ENCODE results near the gene HOXD12.

The HOXD12 gene

DNA sequence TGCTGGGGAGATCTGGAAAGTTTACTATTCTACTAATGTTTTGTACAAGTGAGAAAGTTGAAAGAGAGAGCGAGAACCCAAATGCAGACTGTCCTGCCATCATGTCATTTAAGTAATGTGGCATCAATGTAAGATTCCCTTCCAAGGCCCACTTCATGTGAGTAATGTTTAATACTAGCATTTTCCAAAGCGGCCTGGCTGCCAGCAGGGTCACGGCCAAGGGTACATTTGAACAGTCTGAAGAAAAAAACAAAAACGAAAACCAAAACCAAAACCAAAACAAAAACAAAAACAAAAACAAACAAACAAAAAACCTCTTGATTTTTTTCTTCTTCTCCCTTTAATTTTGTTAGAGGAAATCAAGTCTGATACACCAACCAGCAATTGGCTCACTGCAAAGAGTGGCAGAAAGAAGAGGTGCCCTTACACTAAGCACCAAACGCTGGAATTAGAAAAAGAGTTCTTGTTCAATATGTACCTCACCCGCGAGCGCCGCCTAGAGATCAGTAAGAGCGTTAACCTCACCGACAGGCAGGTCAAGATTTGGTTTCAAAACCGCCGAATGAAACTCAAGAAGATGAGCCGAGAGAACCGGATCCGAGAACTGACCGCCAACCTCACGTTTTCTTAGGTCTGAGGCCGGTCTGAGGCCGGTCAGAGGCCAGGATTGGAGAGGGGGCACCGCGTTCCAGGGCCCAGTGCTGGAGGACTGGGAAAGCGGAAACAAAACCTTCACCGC lies 19.2 kb downstream of the HOXD12 start:
- no peak for DNase-seq (ENCODE audit: low read depth)

- DNase-seq (ENCODE audit: low read depth): no peak
Observed at GRCh38 chr2:176120364-176121189, 21.0 kb downstream of the HOXD12 start.

DNA sequence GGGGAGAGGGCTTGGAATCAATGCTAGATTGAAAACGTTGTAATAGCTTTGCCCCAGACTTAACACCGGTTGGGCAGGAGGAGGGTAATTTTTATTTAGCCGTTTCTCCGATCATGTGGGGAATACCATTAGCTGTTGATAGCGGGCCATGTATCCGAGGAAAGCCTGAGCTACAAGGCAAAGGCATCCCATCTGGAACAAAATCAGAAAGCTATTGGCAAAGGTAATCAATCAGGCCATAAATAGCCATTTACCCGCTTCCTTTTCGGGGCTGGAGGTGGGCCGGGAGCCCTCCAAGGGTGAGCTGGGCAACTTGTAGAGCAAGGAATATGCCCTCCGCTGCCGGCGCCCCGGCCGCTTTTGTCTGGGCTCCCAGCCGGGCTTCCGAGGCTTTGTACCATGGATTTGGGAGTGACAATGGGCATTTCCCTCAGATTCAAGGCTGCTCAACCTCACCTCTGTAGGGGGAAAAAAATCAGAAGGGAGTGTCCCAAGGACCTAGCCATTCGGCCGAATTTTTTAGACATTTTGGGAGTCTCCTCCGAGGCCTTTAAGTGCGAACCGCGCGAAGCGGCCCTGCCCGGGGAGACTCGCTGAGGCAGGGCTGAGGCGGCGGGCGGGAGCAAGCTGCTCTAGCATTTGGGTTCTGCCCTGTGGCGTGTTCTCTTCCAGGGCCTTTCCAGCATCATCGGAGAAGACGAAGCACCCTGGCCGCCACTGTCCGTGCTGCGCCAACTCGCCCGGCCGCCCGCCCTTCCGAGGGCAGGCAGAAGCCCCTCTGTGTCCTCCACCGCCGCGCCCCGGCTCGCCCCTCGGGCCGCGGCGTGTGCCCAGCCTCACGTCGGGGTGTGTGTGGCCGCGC lies 21.8 kb downstream of the HOXD12 start:
- no peak for DNase-seq (ENCODE audit: low read depth)

DNA sequence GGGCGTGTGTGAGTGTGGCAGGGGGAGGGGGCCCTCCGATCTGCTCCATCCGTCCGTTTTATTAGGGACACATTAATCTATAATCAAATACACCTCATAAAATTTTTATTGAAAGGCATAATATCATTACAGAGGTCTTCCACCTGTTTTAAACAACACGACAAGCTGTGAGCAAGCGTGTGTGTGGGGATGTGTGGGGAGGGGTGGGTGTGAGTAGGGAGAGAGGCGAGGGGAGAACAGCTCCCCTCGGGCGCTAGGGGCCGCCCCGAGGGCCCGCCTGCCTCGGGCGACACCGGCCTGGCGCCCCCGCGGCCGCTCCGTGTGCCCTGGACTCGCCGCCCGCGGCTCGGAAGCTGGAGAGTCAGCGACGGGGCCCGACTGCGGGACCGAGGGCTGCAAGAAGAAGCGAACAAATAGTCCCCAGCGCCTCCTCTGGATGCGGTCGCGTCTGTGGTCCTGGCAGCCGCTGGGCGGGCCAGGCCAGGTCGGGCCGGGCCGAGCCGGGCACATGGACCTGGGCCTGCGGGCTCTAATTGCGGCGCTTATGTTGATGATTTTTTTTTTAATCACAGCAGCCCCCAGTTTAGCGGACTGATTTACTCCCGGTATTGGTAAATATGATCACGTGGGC lies 22.6 kb downstream of the HOXD12 start:
- DNase-seq (ENCODE audit: low read depth): no peak

DNA sequence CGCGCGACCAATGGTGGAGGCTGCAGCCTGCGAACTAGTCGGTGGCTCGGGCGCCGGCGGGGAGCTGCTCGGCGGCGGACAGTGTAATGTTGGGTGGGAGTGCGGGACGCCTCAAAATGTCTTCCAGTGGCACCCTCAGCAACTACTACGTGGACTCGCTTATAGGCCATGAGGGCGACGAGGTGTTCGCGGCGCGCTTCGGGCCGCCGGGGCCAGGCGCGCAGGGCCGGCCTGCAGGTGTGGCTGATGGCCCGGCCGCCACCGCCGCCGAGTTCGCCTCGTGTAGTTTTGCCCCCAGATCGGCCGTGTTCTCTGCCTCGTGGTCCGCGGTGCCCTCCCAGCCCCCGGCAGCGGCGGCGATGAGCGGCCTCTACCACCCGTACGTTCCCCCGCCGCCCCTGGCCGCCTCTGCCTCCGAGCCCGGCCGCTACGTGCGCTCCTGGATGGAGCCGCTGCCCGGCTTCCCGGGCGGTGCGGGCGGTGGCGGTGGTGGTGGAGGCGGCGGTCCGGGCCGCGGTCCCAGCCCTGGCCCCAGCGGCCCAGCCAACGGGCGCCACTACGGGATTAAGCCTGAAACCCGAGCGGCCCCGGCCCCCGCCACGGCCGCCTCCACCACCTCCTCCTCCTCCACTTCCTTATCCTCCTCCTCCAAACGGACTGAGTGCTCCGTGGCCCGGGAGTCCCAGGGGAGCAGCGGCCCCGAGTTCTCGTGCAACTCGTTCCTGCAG lies 23.3 kb downstream of the HOXD12 start, which contains the start of gene HOXD9:
Gene HOXD9, plus strand, starts transcription at position 37 of the 728 bp plus-strand sequence. Its CDS starts 50 bp downstream, at position 87.
- no peak for DNase-seq (ENCODE audit: low read depth)

DNA sequence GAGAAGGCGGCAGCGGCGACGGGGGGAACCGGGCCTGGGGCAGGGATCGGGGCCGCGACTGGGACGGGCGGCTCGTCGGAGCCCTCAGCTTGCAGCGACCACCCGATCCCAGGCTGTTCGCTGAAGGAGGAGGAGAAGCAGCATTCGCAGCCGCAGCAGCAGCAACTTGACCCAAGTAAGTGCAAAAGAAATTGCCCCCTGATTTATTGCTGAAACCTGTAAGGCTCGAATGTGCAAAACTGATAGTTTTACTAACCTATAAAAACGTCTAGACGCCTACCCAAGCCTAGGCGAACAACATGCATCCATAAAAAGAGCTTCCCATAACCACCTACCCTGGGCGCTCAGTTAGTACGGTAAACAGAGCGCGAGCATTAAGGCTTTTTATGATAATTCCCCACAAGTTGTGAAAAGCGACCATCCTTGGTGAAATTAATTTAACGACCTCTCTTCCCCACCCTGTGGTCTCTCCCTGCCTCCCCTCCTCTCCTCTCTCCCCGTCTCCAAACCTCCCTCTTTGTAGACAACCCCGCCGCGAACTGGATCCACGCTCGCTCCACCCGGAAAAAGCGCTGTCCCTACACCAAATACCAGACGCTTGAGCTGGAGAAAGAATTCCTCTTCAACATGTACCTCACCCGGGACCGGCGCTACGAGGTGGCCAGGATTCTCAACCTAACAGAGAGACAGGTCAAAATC lies 24.0 kb downstream of the HOXD12 start:
- no peak for DNase-seq (ENCODE audit: low read depth)

GRCh38 chr2:176124110-176124946 lies 24.7 kb downstream of the HOXD12 start:
- DNase-seq (ENCODE audit: low read depth): no peak

DNA sequence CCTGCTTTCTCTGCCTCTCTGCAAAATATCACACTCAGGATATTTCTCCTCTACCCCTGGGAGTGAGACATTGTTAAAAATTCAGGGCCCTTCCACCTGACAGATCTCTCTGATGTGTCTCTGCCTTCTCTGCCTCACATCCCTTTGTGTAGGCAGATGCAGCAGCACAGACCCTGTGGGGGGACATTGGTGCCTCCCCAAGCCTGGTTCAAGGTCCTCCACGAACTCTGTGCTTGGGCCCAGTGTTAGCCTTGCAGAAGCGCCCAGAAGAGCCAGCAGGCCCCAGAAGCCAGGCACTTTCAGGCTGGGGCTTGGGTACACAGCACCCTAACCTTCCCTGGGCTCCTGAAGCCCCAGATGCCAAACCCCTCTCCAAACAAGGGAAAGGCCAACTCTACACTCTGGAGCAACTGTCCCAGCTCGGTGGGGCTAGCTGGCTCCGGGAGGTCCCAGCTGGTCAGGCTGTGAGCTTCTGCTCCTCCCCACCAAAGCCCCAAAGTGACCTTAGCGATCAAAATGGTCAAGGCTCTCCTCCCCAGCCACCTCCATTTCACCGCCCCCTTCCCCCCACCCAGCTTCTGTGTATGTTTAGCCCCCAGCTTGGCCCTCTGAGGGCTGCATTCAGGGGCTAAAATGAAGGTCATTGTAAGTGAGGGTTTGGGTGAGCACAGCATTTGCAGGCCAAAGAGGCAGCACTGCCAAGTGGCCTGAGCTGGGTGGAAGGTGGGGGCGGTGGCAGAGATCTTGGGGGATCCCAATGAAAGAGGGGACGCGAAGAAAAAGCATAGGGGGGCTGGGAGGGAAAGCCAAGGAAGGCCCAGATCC lies 25.6 kb downstream of the HOXD12 start:
- no peak for DNase-seq (ENCODE audit: low read depth)

GRCh38 chr2:176125772-176126054 lies 26.1 kb downstream of the HOXD12 start:
- DNase-seq (ENCODE audit: low read depth): no peak

DNA sequence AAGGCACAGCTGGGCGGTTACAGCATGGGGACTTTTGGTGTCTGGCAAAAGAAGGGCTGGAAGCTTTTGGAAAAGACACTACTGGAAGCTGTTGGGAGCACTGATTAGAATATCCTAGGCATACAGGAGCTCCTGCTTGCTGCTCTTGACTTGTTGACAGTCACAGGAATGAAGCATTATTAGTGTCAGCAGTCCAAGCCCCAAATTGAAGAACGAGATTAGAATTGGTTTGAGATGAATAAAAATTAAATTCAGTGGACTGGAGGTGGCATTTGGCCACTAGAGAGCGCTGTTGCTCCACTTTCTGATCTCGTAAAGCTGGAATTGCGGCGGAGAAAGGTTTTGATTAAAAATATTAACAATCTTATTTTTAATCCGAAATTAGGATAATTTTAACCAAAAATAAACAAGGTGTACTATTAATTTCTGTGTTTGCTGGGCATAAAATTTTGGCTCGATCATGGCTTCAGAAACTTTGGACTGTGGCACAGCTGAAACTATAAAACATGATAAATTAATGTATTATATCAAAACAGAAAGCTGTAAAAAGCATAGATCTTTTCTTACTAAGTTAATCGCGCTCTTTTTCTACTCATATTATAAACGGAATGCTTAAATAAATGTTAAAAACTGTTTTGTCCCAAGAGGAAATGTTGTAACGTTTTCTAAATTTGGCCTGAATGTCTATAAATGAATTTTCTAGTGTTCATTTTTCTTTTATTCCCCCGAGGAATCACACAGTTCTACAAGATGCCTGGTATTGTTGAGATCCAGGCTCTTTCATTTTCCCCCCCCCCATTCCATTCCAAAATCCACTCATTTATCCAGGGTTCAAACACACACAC lies 27.6 kb downstream of the HOXD12 start:
- peak; percentile 8 for DNase-seq (ENCODE audit: low read depth)

GRCh38 chr2:176127774-176128072 lies 28.1 kb downstream of the HOXD12 start:
- no peak for DNase-seq (ENCODE audit: low read depth)

GRCh38 chr2:176128172-176128981 lies 28.8 kb downstream of the HOXD12 start:
- DNase-seq (ENCODE audit: low read depth): no peak

DNA sequence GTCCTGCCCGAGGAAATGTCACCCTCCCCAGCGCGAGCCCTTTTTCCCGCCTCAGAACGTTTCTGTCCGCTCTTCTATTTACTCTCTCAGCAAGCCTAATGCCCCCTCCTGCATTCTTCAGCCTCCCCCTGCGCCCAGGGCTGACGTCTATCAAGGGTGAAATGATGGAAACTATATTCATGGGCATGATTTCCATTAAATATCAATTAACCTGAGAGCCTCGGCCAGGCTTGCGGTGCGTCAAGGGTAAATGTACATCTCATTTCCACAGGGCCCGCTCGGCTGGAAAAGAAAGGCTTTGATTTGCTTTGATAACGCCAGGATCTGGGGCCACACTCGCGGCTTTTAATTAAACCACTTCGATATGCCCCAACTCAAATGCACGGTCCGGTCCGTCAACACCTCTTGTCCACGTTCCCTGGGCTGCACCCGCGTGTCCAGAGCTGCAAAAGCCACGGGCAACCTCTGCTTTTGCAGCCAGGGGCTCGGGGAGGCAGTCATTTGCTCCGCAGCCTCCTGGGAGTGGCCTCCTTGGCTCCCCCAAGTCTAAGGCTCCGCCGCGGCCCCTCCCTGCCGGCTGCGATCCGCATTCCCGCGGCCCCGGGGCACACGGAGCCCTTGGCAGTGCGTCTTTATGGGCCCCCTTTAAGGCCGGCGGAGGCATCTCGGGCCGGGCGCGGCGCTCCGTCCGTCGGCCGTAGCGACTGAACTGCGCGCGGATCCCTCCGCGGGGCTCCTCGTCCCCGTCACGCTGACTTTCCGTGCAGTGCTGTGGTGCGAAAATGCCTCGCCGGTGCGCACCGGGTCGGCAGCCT lies 29.6 kb downstream of the HOXD12 start, which contains the start of gene HOXD8:
Gene HOXD8, plus strand, starts transcription at position 724 of the 815 bp plus-strand sequence. CDS start 662 bp downstream, outside the sequence.
- no peak for DNase-seq (ENCODE audit: low read depth)

GRCh38 chr2:176129813-176130146 lies 30.2 kb downstream of the HOXD12 start:
- no peak for DNase-seq (ENCODE audit: low read depth)

- no peak for DNase-seq (ENCODE audit: low read depth)
Observed at GRCh38 chr2:176130147-176130956, 30.8 kb downstream of the HOXD12 start.

Measured in non-pigmented ciliary epithelial cell (primary cell).